Body of pancreas (tissue), 4 donors: Measurements from ENCODE around the gene VWC2L.

Experiments used
- CTCF ChIP-seq, 7 experiments: fragments of 450-650 bp in 4 of 7; fragments of 200-600 bp in 3 of 7; sonication (generic) in 3 of 7; IDR thresholded peaks; one replicate each; pipeline ENCODE4 v1.5.1; 2016 to 2019; ENCODE audit warnings: antibody characterized with exemption in 7 of 7
- POLR2A ChIP-seq, 3 donors: fragments of 450-650 bp; IDR thresholded peaks; one replicate each; pipeline ENCODE4 v1.6.1; 2016; ENCODE audit warnings: antibody characterized with exemption in 3 of 3, mild to moderate bottlenecking in 2 of 3

- no peak for TF ChIP-seq POLR2A (IDR thresholded peaks at IDR 0.05)
- no peak for TF ChIP-seq CTCF (IDR thresholded peaks at IDR 0.05)
Measured at GRCh38 chr2:214492152-214492551, 81.3 kb downstream of the VWC2L start.
